T-cell (primary cell): ENCODE measurements around the gene MRPS33. TPM values are rescaled to one million over a fixed set of nuclear protein-coding genes. Genes with fewer than 3 reads are reported as not detected.

ENCODE experiments used
- ATAC-seq, 4 experiments: fragments of 200-7000 bp in 3 of 4; fragments of 150-1000 bp in 1 of 4; cut with Tn5 transposase; replicated peaks in 1 of 4; 1 replicate in 3 of 4; 2 replicates in 1 of 4; pipeline ENCODE4 v1.10.0; 2021; ENCODE audit warnings: moderate library complexity in 3 of 4, mild to moderate bottlenecking in 2 of 4, moderate number of reproducible peaks in 1 of 4
- CTCF ChIA-PET, 2 donors: fragments of 300-600 bp; sonication (Branson Sonifier 250); formaldehyde crosslinking; loops; one replicate each; lab custom pipeline; 2022; ENCODE audit warnings: antibody characterized with exemption in 2 of 2; lab: Charles Lee
- POLR2A ChIA-PET, 2 donors: fragments of 300-600 bp; sonication (Branson Sonifier 250); formaldehyde crosslinking; loops; one replicate each; lab custom pipeline; 2022; ENCODE audit warnings: antibody characterized with exemption in 2 of 2; lab: Charles Lee
- DNase-seq, 35 experiments: peaks; one replicate each; pipeline versions ENCODE4 v3.0.0 to v3.0.0-alpha.2; 2013 to 2023
- H3K27ac ChIP-seq: one replicate; pipeline ENCODE4 v1.5.1; 2013; ENCODE audit warnings: low read length
- H3K27me3 ChIP-seq, 2 experiments: replicated peaks in 1 of 2; 1 replicate in 1 of 2; 2 replicates in 1 of 2; pipeline versions ENCODE4 v1.6.1 to v1.7.0; 2013; ENCODE audit warnings: low read length in 1 of 2, mixed read lengths in 1 of 2; ENCODE audit not compliant: control insufficient read depth in 2 of 2, insufficient read depth in 2 of 2; ENCODE audit errors: extremely low read depth in 1 of 2
- H3K36me3 ChIP-seq, 2 donors: 1 replicate in 1 of 2; 2 replicates in 1 of 2; pipeline versions ENCODE4 v1.6.1 to v1.7.0; 2013; ENCODE audit warnings: low read length in 1 of 2; ENCODE audit not compliant: control insufficient read depth in 2 of 2, insufficient read depth in 1 of 2; ENCODE audit errors: extremely low read depth in 1 of 2
- H3K4me1 ChIP-seq, 2 experiments: 1 replicate in 1 of 2; 2 replicates in 1 of 2; pipeline versions ENCODE4 v1.6.1 to v1.7.0; 2013; ENCODE audit warnings: low read length in 2 of 2, mixed read lengths in 1 of 2; ENCODE audit not compliant: insufficient read depth in 2 of 2, control insufficient read depth in 1 of 2; ENCODE audit errors: extremely low read depth in 1 of 2
- H3K4me3 ChIP-seq, 2 donors: 1 replicate in 1 of 2; 2 replicates in 1 of 2; pipeline versions ENCODE4 v1.5.1 to v1.7.0; 2013; ENCODE audit warnings: mild to moderate bottlenecking in 2 of 2, low read length in 1 of 2, moderate library complexity in 1 of 2; ENCODE audit not compliant: control insufficient read depth in 1 of 2; ENCODE audit errors: extremely low read depth in 1 of 2
- H3K9me3 ChIP-seq: 2 replicates; pipeline ENCODE4 v1.7.0; 2013
- H3K27ac Mint-ChIP-seq, 2 donors: one replicate each; pipeline ENCODE4 v1.8.0; 2020 to 2021; ENCODE audit warnings: mild to moderate bottlenecking in 2 of 2, mixed read lengths in 2 of 2
- H3K27me3 Mint-ChIP-seq, 2 donors: one replicate each; pipeline ENCODE4 v1.8.0; 2021 to 2022; ENCODE audit warnings: mixed read lengths in 2 of 2
- H3K36me3 Mint-ChIP-seq: one replicate; pipeline ENCODE4 v1.8.0; 2021; ENCODE audit warnings: mixed read lengths
- H3K4me1 Mint-ChIP-seq, 3 donors: one replicate each; pipeline ENCODE4 v1.8.0; 2020 to 2022; ENCODE audit warnings: mixed read lengths in 3 of 3, mild to moderate bottlenecking in 1 of 3
- H3K4me3 Mint-ChIP-seq, 3 donors: one replicate each; pipeline ENCODE4 v1.8.0; 2020 to 2022; ENCODE audit warnings: mild to moderate bottlenecking in 3 of 3, mixed read lengths in 3 of 3, moderate library complexity in 3 of 3
- H3K9me3 Mint-ChIP-seq, 3 donors: one replicate each; pipeline ENCODE4 v1.8.0; 2020 to 2022; ENCODE audit warnings: mixed read lengths in 3 of 3
- WGBS: methylation state at CpG from one replicate; pipeline ENCODE4 v1.1.5; 2013; ENCODE audit warnings: missing lambda C conversion rate; ENCODE audit not compliant: insufficient coverage; 5-methylcytosine and 5-hydroxymethylcytosine counted together
- total RNA-seq, 35 experiments: library from RNA in 6 of 35; stranded (reverse) in 6 of 35; fragments of 120-200 nt in 1 of 35; gene quantifications; one replicate each; pipeline versions ENCODE4 v1.2.1 to v1.2.4 and lab custom pipeline; 2013 to 2026

The MRPS33 gene
- total RNA-seq, 5 donors from 2014 or later (not counting 1 experiment from before 2014, with no cell fraction given), result 24.2 to 45.5 (median 38.6) TPM

DNA sequence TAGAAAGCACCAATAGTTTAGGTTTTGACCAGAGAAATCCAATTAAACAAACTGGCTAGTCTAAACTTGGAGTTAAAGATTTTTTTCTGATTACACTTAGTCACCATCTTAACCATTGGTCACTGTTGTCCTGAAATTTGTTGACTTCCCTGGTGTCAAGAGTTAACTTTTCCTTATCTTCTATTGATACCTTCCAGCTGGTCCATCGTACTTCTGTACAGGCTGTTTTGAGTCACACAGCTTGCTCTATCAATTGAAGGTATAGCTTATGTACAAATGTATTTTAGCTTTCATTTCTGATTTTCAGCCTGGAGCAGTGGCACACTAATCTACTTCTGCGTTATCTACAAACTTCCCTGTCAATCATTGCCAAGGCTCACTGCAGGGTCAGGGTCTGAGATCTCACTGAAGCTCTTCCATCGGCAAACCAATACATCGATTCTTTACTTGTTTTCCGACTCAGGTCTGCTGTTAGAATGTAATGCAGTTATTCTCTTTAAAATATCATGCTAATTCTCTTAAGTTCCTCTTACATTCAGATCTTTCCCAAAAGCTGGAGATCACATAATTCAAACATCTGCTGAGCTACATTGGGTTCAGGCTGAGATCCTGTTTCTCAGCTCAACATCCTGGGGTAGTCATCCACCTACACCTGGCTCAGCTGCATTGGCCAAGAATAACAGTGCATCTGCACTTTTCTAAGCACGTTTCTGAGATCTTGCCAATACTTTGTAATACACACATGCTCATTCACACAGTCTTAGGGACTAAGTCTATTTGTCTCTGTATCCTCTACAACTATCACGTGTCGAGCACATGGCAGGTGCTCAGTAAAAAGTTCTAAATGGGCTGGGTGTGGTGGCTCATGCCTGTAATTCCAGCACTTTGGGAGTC, 11.3 kb downstream of the MRPS33 start:
- POLR2A ChIA-PET, result interaction anchor here in 1 of 2 donors (0.6 kb wide), 1 partner anchor 97 kb away, joined by 3 read pairs; no protein-coding TSS in a partner anchor
- H3K4me3 Mint-ChIP-seq, result no peak overlapping the region
- H3K9me3 Mint-ChIP-seq, result no peaks in the 10 kb centered on the region
- H3K27ac Mint-ChIP-seq, result no peak overlapping the region
- no peaks in the 10 kb centered on the region for H3K27me3 Mint-ChIP-seq
- no peak overlapping the region for H3K27ac ChIP-seq
- 100% methylated on average over 1 of the region's 8 CpGs for WGBS
- H3K36me3 Mint-ChIP-seq, result peaks cover 24% of the 10 kb centered on the region
- H3K27me3 ChIP-seq, result no peaks in the 10 kb centered on the region
- no peak overlapping the region for H3K4me3 ChIP-seq
- peaks cover 0 to 30% of the 10 kb centered on the region in 2 donors for H3K36me3 ChIP-seq
- no peaks in the 10 kb centered on the region for H3K4me1 ChIP-seq
- no peak for DNase-seq
- no peaks in the 10 kb centered on the region for H3K9me3 ChIP-seq
- CTCF ChIA-PET, result no interaction called here
- no peak for ATAC-seq
- H3K4me1 Mint-ChIP-seq, result peaks cover 3 to 11% (median 8%) of the 10 kb centered on the region in 3 donors

DNA sequence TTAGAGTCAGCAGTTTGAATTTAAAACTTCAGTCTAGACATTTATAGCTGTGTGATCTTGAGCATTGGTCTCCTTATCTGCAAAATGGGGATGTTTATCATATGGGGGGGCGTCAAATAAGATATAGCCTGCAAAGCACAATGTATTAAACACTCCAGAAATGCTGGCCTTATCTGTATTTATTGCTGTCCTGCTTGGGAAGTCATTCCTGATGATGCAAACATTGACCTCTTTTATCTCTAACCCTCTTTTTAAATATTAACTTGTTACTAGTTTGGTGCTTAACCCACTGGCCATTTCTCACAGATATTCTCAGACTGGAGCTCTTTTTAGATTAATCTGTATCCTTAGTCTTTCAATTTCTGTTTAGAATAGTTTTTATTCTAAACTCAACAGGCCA, 13.2 kb downstream of the MRPS33 start:
- no peak for DNase-seq
- no peaks in the 10 kb centered on the region for H3K4me1 Mint-ChIP-seq
- H3K36me3 Mint-ChIP-seq, result peaks cover 11% of the 10 kb centered on the region
- CTCF ChIA-PET, result no interaction called here
- H3K4me3 Mint-ChIP-seq, result no peak overlapping the region
- Histone ChIP-seq H3K4me3 (no peak overlapping the region), H3K9me3 (no peaks in the 10 kb centered on the region), H3K36me3 (peaks cover 0 to 13% of the 10 kb centered on the region in 2 donors), H3K27me3 (peaks cover 0 to 2% of the 10 kb centered on the region in 2 experiments), H3K4me1 (no peaks in the 10 kb centered on the region), H3K27ac (no peak overlapping the region)
- no peak overlapping the region for H3K27ac Mint-ChIP-seq
- POLR2A ChIA-PET, result interaction anchor here in 1 of 2 donors (0.5 kb wide), 1 partner anchor 498 kb away, joined by 3 read pairs; no protein-coding TSS in a partner anchor
- no peaks in the 10 kb centered on the region for H3K9me3 Mint-ChIP-seq
- peaks cover 0 to 5% of the 10 kb centered on the region in 2 donors for H3K27me3 Mint-ChIP-seq
- WGBS, result no CpG with 5 or more reads among the region's 1 CpG
- ATAC-seq, result no peak

DNA sequence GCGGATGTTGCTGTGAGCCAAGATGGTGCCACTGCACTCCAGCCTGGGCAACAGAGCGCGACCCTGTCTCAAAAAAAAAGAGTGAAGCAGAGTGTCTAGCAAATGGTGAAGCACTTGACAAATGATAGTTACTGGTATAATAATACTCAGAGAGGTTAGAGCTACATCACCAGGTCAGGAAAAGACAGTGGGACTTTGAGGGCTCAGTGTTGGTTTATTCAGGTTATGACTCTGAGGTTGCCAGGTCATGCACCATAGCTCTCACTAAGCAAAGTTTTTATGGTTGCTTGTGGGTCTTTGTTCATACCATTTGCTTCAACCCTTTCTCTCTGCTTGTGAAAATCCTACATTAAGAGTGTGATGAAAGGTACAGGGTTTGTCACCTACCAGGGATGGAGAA, 13.6 kb downstream of the MRPS33 start:
- H3K4me3 Mint-ChIP-seq, result no peak overlapping the region
- no peak overlapping the region for H3K27ac Mint-ChIP-seq
- H3K27me3 Mint-ChIP-seq, result peaks cover 0 to 8% of the 10 kb centered on the region in 2 donors
- Histone ChIP-seq H3K9me3 (no peaks in the 10 kb centered on the region), H3K4me3 (no peak overlapping the region), H3K27me3 (peaks cover 0 to 2% of the 10 kb centered on the region in 2 experiments), H3K4me1 (no peaks in the 10 kb centered on the region), H3K27ac (no peak overlapping the region), H3K36me3 (peaks cover 0 to 9% of the 10 kb centered on the region in 2 donors)
- WGBS, result 94% methylated on average over 3 of the region's 3 CpGs
- H3K4me1 Mint-ChIP-seq, result no peaks in the 10 kb centered on the region
- DNase-seq (no peak), ATAC-seq (no peak)
- no peaks in the 10 kb centered on the region for H3K9me3 Mint-ChIP-seq
- ChIA-PET CTCF (no interaction called here), POLR2A (interaction anchor here in 1 of 2 donors (0.5 kb wide), 1 partner anchor 498 kb away, joined by 3 read pairs; no protein-coding TSS in a partner anchor)
- H3K36me3 Mint-ChIP-seq, result peaks cover 7% of the 10 kb centered on the region

DNA sequence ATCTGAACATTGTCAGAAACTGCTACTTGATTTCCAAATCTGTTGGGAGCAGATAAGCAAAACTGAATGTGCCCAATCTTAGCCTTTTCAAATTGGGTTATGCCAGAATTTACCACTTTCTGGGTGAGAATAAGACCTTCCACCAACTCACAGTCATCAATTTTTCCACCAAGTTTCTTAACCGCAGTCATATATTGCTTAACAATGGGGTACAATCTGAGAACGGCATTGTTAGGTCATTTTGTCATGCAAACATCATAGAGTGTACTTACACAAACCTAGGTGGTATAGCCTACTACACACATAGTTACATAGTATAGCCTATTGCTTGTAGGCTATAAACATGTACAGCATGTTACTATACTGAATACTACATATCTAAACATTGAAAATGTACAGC, 16.0 kb downstream of the MRPS33 start:
- CTCF ChIA-PET, result interaction anchor here in 1 of 2 donors (0.5 kb wide), 1 partner anchor 188 kb away, joined by 3 read pairs; no protein-coding TSS in a partner anchor
- Mint-ChIP-seq H3K4me1 (no peaks in the 10 kb centered on the region), H3K36me3 (no peaks in the 10 kb centered on the region), H3K27ac (no peak overlapping the region), H3K27me3 (peaks cover 0 to 8% of the 10 kb centered on the region in 2 donors), H3K9me3 (no peaks in the 10 kb centered on the region), H3K4me3 (no peak overlapping the region)
- H3K27me3 ChIP-seq, result peaks cover 0 to 2% of the 10 kb centered on the region in 2 experiments
- H3K4me1 ChIP-seq, result no peaks in the 10 kb centered on the region
- no peaks in the 10 kb centered on the region for H3K9me3 ChIP-seq
- no peak for ATAC-seq
- DNase-seq, result no peak
- no peak overlapping the region for H3K27ac ChIP-seq
- no CpG with 5 or more reads among the region's 2 CpGs for WGBS
- POLR2A ChIA-PET, result no interaction called here
- no peak overlapping the region for H3K4me3 ChIP-seq
- H3K36me3 ChIP-seq, result no peaks in the 10 kb centered on the region

DNA sequence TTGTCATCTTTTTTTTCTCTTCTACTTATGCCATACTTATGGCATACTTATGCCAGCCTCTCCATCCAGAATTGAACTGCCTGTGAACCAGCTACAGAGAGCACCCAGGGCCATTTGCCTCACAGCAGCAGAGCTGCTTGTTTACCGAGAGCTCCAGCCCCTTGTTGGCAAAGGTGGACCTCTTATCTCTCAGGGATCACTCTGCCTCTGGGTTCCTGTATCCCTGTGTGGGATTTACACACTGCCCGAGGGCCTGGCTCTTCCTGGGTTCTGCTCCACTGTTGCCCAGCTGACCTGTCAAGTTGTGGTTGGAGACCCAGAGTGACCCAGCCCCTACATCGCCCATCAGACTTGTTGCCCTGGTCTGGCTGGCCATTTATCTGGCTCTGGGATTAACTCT, 22.3 kb downstream of the MRPS33 start:
- no peak for ATAC-seq
- DNase-seq, result no peak
- Histone ChIP-seq H3K36me3 (no peaks in the 10 kb centered on the region), H3K27ac (no peak overlapping the region), H3K9me3 (no peaks in the 10 kb centered on the region), H3K27me3 (peaks cover 0 to 2% of the 10 kb centered on the region in 2 experiments), H3K4me1 (no peaks in the 10 kb centered on the region), H3K4me3 (no peak overlapping the region)
- H3K4me1 Mint-ChIP-seq, result no peaks in the 10 kb centered on the region
- no peaks in the 10 kb centered on the region for H3K9me3 Mint-ChIP-seq
- 71% methylated on average over 3 of the region's 3 CpGs for WGBS
- ChIA-PET POLR2A (no interaction called here), CTCF (no interaction called here)
- H3K4me3 Mint-ChIP-seq, result no peak overlapping the region
- H3K27me3 Mint-ChIP-seq, result peaks cover 4 to 5% of the 10 kb centered on the region in 2 donors
- H3K36me3 Mint-ChIP-seq, result no peaks in the 10 kb centered on the region
- H3K27ac Mint-ChIP-seq, result no peak overlapping the region

DNA sequence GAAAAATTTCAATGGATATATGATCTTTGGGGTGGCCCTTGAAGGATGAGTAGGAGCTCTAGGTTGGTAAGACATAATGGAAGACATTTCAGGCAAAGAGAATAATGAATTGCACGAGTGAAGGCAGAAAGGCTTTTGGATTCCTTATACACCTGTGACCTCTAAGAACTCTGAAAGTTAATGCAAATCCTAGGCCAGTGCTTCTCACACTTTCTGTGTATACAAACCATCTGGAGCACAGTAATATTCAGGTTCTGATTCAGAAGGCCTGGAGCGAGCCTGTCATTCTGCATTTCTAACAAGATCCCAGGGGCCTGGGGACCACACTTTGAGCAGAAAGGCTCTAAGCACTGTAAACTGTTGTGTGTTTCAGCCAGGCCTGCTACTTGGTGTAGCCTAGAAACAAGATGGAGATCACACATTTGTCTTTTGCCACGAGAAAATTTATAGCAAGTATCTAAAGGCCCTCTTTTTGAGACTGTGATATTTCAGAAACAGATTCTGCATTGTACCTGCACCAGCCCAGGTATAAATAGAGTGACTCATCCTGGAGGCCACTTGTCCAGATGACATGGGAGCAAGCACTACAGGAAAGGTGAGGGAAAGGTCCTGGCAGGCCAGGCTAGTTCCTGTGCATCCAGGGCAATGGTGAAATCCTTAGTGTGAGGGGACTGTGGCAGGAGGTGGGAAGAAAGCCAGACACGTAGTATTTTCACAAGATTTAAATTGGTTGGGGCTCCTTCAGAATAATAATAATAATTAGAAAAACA, 24.4 kb downstream of the MRPS33 start:
- H3K27me3 Mint-ChIP-seq, result peaks cover 1 to 9% of the 10 kb centered on the region in 2 donors
- ChIA-PET CTCF (no interaction called here), POLR2A (no interaction called here)
- H3K9me3 Mint-ChIP-seq, result no peaks in the 10 kb centered on the region
- Histone ChIP-seq H3K4me1 (no peaks in the 10 kb centered on the region), H3K36me3 (no peaks in the 10 kb centered on the region), H3K9me3 (no peaks in the 10 kb centered on the region), H3K27ac (no peak overlapping the region), H3K27me3 (no peaks in the 10 kb centered on the region), H3K4me3 (no peak overlapping the region)
- H3K4me3 Mint-ChIP-seq, result no peak overlapping the region
- no peaks in the 10 kb centered on the region for H3K4me1 Mint-ChIP-seq
- H3K36me3 Mint-ChIP-seq, result no peaks in the 10 kb centered on the region
- WGBS, result 100% methylated on average over 2 of the region's 4 CpGs
- no peak for ATAC-seq
- DNase-seq, result no peak
- no peak overlapping the region for H3K27ac Mint-ChIP-seq
